Sigmoid colon (tissue), 4 donors: ENCODE results near the gene POU5F1.

Experiments
- CTCF ChIP-seq, 4 experiments: fragments of 450-650 bp in 3 of 4; fragments of 200-600 bp in 1 of 4; IDR thresholded peaks; one replicate each; pipeline ENCODE4 v1.5.1; 2016 to 2019; ENCODE audit warnings: antibody characterized with exemption in 4 of 4, mild to moderate bottlenecking in 3 of 4, moderate library complexity in 2 of 4
- EP300 ChIP-seq, 4 donors: sonication (generic); formaldehyde crosslinking; IDR thresholded peaks; one replicate each; pipeline ENCODE4 v1.6.1; 2017; ENCODE audit warnings: antibody characterized with exemption in 4 of 4
- POLR2A ChIP-seq, 2 donors: fragments of 450-650 bp; IDR thresholded peaks; one replicate each; pipeline ENCODE4 v1.6.1; 2016; ENCODE audit warnings: antibody characterized with exemption in 2 of 2, mild to moderate bottlenecking in 2 of 2, moderate library complexity in 2 of 2

DNA sequence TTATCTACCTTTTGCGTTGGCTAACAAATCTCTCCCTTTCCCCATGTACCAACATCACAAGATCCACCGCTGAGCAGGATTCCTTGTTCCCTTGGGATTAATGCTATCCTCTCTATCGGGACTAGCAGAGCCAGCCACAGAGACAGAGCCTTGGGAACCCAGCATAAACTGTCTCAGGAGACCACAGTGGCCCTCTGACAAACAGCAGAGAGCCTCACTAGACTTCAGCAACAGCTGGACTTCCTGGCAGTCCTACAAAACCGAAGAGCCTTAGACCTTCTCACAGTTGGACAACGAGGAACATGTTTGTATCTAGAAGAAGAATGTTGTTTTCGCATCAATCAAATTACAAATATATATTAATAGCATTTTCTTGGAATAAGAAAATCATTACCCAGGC is 39.6 kb upstream of the POU5F1 start:
- TF ChIP-seq EP300 (IDR thresholded peaks at IDR 0.05) (no peak), POLR2A (IDR thresholded peaks at IDR 0.05) (no peak), CTCF (IDR thresholded peaks at IDR 0.05) (no peak)
